Right lobe of liver (tissue), 4 donors: Measurements from ENCODE around the gene ARRB1.

ENCODE experiments used
- POLR2A ChIP-seq: fragments of 450-650 bp; IDR thresholded peaks from one replicate; pipeline ENCODE4 v1.6.1; 2017; ENCODE audit warnings: antibody characterized with exemption, mild to moderate bottlenecking
- TF ChIP-seq, protein P1 (sequence below), 4 donors: fragments of 200-600 bp in 3 of 4; fragments of 450-650 bp in 1 of 4; IDR thresholded peaks; one replicate each; pipeline versions ENCODE4 v1.5.1 to v1.8.0; 2016 to 2022; ENCODE audit warnings: antibody characterized with exemption in 4 of 4, mild to moderate bottlenecking in 2 of 4
- donor health status: DM: no; HTN: no; CAD: no.
- donor health status: DM: no; HTN: no; CAD: no.
- donor health status: DM: no; HTN: yes; CAD: no.

DNA sequence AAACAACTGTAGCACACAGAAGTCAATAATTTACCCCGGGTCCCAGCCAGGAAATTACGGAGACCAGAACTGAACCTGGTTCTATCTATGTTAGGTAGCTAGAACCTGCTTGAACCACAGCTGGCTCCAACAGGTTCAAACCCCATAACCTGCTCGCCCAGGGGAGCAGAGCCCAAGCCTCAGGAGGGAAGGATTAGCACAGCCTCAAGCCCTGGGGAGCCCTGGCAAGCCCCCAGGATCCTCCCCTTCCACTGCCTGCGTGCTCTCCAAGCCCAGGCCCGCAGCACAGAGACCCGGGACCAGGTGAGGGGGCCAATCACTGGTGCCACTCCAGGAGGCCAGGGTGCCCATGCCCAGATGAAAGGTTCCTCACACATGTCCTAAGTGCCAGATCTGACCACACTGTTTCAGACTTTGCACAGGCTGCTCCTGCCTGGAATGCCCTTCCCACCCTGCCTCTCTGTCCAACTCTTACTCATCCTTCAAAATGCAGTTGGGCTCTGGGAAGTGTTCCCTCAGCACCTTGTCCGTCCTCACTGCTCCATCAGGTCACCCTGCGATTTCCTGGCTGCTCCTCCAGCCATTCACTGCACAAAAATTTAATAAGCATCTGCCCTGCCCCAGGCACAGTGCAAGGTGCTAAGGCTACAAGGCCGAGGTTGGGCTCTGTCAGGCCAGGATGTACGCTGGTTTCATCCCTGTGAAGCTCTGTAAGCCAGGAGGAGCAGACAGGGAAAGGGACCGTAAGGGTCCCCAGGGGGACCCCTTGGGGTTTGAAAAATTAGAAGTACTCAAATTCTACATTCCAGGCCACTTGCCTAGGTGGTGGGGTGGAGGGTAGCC is 32.2 kb downstream of the ARRB1 start:
- TF ChIP-seq, protein P1, sequence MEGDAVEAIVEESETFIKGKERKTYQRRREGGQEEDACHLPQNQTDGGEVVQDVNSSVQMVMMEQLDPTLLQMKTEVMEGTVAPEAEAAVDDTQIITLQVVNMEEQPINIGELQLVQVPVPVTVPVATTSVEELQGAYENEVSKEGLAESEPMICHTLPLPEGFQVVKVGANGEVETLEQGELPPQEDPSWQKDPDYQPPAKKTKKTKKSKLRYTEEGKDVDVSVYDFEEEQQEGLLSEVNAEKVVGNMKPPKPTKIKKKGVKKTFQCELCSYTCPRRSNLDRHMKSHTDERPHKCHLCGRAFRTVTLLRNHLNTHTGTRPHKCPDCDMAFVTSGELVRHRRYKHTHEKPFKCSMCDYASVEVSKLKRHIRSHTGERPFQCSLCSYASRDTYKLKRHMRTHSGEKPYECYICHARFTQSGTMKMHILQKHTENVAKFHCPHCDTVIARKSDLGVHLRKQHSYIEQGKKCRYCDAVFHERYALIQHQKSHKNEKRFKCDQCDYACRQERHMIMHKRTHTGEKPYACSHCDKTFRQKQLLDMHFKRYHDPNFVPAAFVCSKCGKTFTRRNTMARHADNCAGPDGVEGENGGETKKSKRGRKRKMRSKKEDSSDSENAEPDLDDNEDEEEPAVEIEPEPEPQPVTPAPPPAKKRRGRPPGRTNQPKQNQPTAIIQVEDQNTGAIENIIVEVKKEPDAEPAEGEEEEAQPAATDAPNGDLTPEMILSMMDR (IDR thresholded peaks at IDR 0.05) = no peak
- no peak for TF ChIP-seq POLR2A
